PC-3 (cell line): ENCODE results near the gene SNIP1.

Experiments used
- CTCF ChIP-seq: fragments of 300-600 bp; sonication (generic); conservative IDR thresholded peaks from 2 replicates; pipeline ENCODE4 v1.5.1; 2017; ENCODE audit warnings: antibody characterized with exemption, low read depth, mild to moderate bottlenecking, low read length
- EZH2 ChIP-seq: fragments of 300-600 bp; sonication (generic); IDR thresholded peaks from one replicate; pipeline ENCODE4 v1.6.1; 2017; ENCODE audit warnings: antibody characterized with exemption, mild to moderate bottlenecking, low read length; ENCODE audit not compliant: unreplicated experiment
- EZH2phosphoT487 ChIP-seq: fragments of 300-600 bp; sonication (generic); IDR thresholded peaks from 2 replicates; pipeline ENCODE4 v1.6.1; 2018; ENCODE audit warnings: mild to moderate bottlenecking, antibody characterized with exemption, low read length, borderline replicate concordance

GRCh38 chr1:37506740-37507139, 47.4 kb downstream of the SNIP1 start:
- TF ChIP-seq CTCF: no peak
- no peak for TF ChIP-seq EZH2
- TF ChIP-seq EZH2phosphoT487: no peak
